ENCODE measurements around the gene ID4.

- TF ChIP-seq CTCF (IDR thresholded peaks at IDR 0.05; ENCODE audit: borderline replicate concordance, extremely low read depth, low read length, poor library complexity, severe bottlenecking) = no peak
- no peak for TF ChIP-seq EZH2 (IDR thresholded peaks at IDR 0.05; ENCODE audit: borderline replicate concordance, low read depth, low read length, severe bottlenecking)
Measured at GRCh38 chr6:19805129-19805481, 32.1 kb upstream of the ID4 start.

Data from DND-41 (cell line).